Spleen (tissue), 11 donors: ENCODE data around the gene UPK3A. TPM values are rescaled to one million over a fixed set of nuclear protein-coding genes. Genes with fewer than 3 reads are reported as not detected.

Experiments used
- DNase-seq: peaks from one replicate; pipeline ENCODE4 v3.0.0-alpha.2; 2020
- H3K27ac ChIP-seq, 8 donors: fragments of 200-600 bp; sonication (generic) in 7 of 8; 1 replicate in 4 of 8; 2 replicates in 4 of 8; pipeline versions ENCODE4 v1.5.0 to v1.8.0; 2016 to 2021; ENCODE audit warnings: inconsistent platforms in 4 of 8, mild to moderate bottlenecking in 4 of 8, moderate library complexity in 1 of 8
- H3K27me3 ChIP-seq, 7 donors: fragments of 200-600 bp; sonication (generic) in 6 of 7; replicated peaks in 1 of 7; 1 replicate in 4 of 7; 2 replicates in 3 of 7; pipeline versions ENCODE4 v1.5.0 to v1.8.0; 2016 to 2021; ENCODE audit warnings: inconsistent platforms in 3 of 7, mild to moderate bottlenecking in 1 of 7
- H3K36me3 ChIP-seq, 6 donors: fragments of 200-600 bp; sonication (generic) in 5 of 6; 1 replicate in 4 of 6; 2 replicates in 2 of 6; pipeline versions ENCODE4 v1.5.0 to v1.8.0; 2016 to 2021; ENCODE audit warnings: inconsistent platforms in 2 of 6
- H3K4me1 ChIP-seq, 6 donors: fragments of 200-600 bp; sonication (generic) in 5 of 6; 1 replicate in 3 of 6; 2 replicates in 3 of 6; pipeline versions ENCODE4 v1.5.0 to v1.8.0; 2016 to 2021; ENCODE audit warnings: inconsistent platforms in 3 of 6
- H3K4me3 ChIP-seq, 8 donors: fragments of 200-600 bp; sonication (generic) in 7 of 8; 1 replicate in 4 of 8; 2 replicates in 4 of 8; pipeline versions ENCODE4 v1.5.0 to v1.8.0; 2016 to 2021; ENCODE audit warnings: inconsistent platforms in 4 of 8, mild to moderate bottlenecking in 4 of 8, moderate library complexity in 2 of 8
- H3K9me3 ChIP-seq, 8 donors: fragments of 200-600 bp; sonication (generic) in 7 of 8; 1 replicate in 4 of 8; 2 replicates in 4 of 8; pipeline versions ENCODE4 v1.5.0 to v1.8.0; 2016 to 2021; ENCODE audit warnings: inconsistent platforms in 4 of 8
- CTCF ChIP-seq, 11 experiments: fragments of 200-600 bp in 7 of 11; fragments of 450-650 bp in 4 of 11; sonication (generic) in 4 of 11; IDR thresholded peaks in 8 of 11; conservative IDR thresholded peaks in 3 of 11; 1 replicate in 7 of 11; 2 replicates in 4 of 11; pipeline versions ENCODE4 v1.4.0 to v1.8.0; 2016 to 2021; ENCODE audit warnings: antibody characterized with exemption in 11 of 11, inconsistent platforms in 4 of 11, mild to moderate bottlenecking in 1 of 11
- POLR2A ChIP-seq, 3 donors: fragments of 450-650 bp; IDR thresholded peaks; one replicate each; pipeline ENCODE4 v1.5.1; 2017; ENCODE audit warnings: antibody characterized with exemption in 3 of 3, mild to moderate bottlenecking in 1 of 3
- POLR2AphosphoS5 ChIP-seq, 3 donors: sonication (generic); formaldehyde crosslinking; IDR thresholded peaks; one replicate each; pipeline ENCODE4 v1.5.1; 2017; ENCODE audit warnings: antibody characterized with exemption in 3 of 3
- WGBS, 5 donors: extraction: QIAGEN DNeasy Blood & Tissue Kit in 3 of 5; methylation state at CpG; one replicate each; pipeline versions ENCODE4 v1.1.5 to v1.1.7; 2013 to 2018; 5-methylcytosine and 5-hydroxymethylcytosine counted together
- intact Hi-C: fragments of 100-400 bp; cut with DNase I; formaldehyde crosslinking; loops from one replicate; pipeline ENCODE4 v1.15.0; 2023; ENCODE audit warnings: low total_unique reads
- polyA plus RNA-seq, 3 donors: library from polyadenylated mRNA; stranded (reverse); fragments of 200-250 nt; gene quantifications; one replicate each; pipeline ENCODE4 v1.2.1, GENCODE V29; 2013
- total RNA-seq, 7 donors: library from RNA; depleted of rRNA in 3 of 7; stranded (reverse); fragments of >200 nt in 3 of 7; fragmentation: NEBNext Ultra II Directional in 4 of 7; extraction: Animal tissue kit (Norgen Biotek cat#: 25700) in 4 of 7; gene quantifications; one replicate each; pipeline versions ENCODE4 v1.1.0 to v1.2.1, GENCODE V29; 2016 to 2021
- donor health status: healthy with polysubstance abuse.
- donor health status: DM: no; HTN: no; CAD: no; lungs with moderate emphysema.
- donor health status: DM: no; HTN: no; CAD: no.
- donor health status: Bipolar disorder and iron deficiency.
- donor health status: healthy.
- donor health status: DM: no; HTN: no; CAD: no.
- donor health status: DM: yes; HTN: yes; CAD: no.

Gene UPK3A
- total and polyA plus RNA-seq, 10 donors: 0.35 to 2.7 (median 1.4) TPM; not detected in 5

- no peak overlapping the region for H3K4me3 ChIP-seq
- peak overlapping the region in 1 of 8 donors; percentile 63 for H3K27ac ChIP-seq
- no peaks in the 10 kb centered on the region for H3K9me3 ChIP-seq
- H3K27me3 ChIP-seq: peaks cover 0 to 7% (median 0%) of the 10 kb centered on the region in 7 donors
- intact Hi-C loops: no loop called here
- 77 to 94% (median 93%) methylated on average over 9 of the region's 9 CpGs for WGBS, 5 donors
- no peak for TF ChIP-seq POLR2A (IDR thresholded peaks at IDR 0.05)
- no peak for TF ChIP-seq POLR2AphosphoS5 (IDR thresholded peaks at IDR 0.05)
- TF ChIP-seq CTCF (IDR thresholded peaks at IDR 0.05 in 8 of 11, conservative IDR thresholded peaks at IDR 0.05 in 3 of 11): no peak
- no peaks in the 10 kb centered on the region for H3K36me3 ChIP-seq
- peaks cover 3 to 27% (median 13%) of the 10 kb centered on the region in 6 donors for H3K4me1 ChIP-seq
- DNase-seq: no peak
These were observed 6.6 kb upstream of the UPK3A start for GRCh38 chr22:45278125-45278524.

DNA sequence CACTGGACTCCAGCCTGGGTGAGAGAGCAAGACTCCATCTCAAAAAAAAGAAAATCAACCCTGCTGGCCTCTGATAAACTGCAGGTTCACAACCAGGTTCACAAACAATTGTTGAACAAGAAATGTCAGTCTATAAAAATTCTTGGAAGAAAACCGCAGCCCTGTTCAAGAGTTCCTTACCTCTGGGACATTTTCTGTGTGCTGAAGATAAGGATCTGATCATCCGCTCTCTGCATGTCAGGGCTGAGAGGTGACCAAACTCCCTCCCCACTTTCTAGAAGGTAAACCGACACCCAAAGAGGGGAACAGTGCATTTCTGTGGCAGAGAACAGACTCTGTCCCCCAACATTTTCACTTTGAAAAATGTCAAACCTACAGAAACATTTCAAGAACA is 4.2 kb upstream of the UPK3A start:
- 95 to 99% (median 97%) methylated on average over 3 of the region's 3 CpGs for WGBS, 5 donors
- TF ChIP-seq POLR2AphosphoS5 (IDR thresholded peaks at IDR 0.05): no peak
- no peak for TF ChIP-seq POLR2A (IDR thresholded peaks at IDR 0.05)
- no peak for TF ChIP-seq CTCF (IDR thresholded peaks at IDR 0.05 in 8 of 11, conservative IDR thresholded peaks at IDR 0.05 in 3 of 11)
- Histone ChIP-seq H3K4me1 (peaks cover 7 to 45% (median 26%) of the 10 kb centered on the region in 6 donors), H3K36me3 (no peaks in the 10 kb centered on the region), H3K4me3 (no peak overlapping the region), H3K27ac (peak overlapping the region in 5 of 8 donors; percentile 44 to 72 (median 63)), H3K27me3 (peaks cover 0 to 28% (median 11%) of the 10 kb centered on the region in 7 donors), H3K9me3 (no peaks in the 10 kb centered on the region)
- intact Hi-C loops: no loop called here
- DNase-seq: no peak

DNA sequence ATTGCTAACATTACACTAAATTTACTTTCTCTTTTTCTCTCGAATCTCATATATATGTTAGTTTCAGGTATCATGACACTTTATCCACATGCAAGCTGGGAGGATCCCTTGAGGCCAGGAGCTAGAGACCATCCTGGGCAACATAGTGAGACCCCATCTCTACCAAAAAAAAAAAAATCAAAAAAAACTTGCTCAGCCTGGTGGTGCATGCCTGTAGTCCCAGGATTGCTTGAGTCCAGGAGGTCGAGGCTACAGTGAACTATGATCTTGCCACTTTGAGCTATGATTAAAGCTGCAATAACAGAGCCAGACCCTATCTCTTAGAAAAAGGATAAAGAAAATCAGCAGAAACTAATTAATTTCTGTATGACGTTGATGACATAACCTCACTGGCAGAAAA is 3.7 kb upstream of the UPK3A start:
- WGBS, 5 donors: 77 to 90% (median 85%) methylated on average over 3 of the region's 3 CpGs
- H3K36me3 ChIP-seq: no peaks in the 10 kb centered on the region
- peaks cover 7 to 49% (median 28%) of the 10 kb centered on the region in 6 donors for H3K4me1 ChIP-seq
- TF ChIP-seq POLR2A (IDR thresholded peaks at IDR 0.05): no peak
- no peak for TF ChIP-seq CTCF (IDR thresholded peaks at IDR 0.05 in 8 of 11, conservative IDR thresholded peaks at IDR 0.05 in 3 of 11)
- no peak for TF ChIP-seq POLR2AphosphoS5 (IDR thresholded peaks at IDR 0.05)
- no peak for DNase-seq
- intact Hi-C loops: no loop called here
- H3K9me3 ChIP-seq: no peaks in the 10 kb centered on the region
- no peak overlapping the region for H3K27ac ChIP-seq
- H3K4me3 ChIP-seq: no peak overlapping the region
- H3K27me3 ChIP-seq: peaks cover 0 to 28% (median 11%) of the 10 kb centered on the region in 7 donors

DNA sequence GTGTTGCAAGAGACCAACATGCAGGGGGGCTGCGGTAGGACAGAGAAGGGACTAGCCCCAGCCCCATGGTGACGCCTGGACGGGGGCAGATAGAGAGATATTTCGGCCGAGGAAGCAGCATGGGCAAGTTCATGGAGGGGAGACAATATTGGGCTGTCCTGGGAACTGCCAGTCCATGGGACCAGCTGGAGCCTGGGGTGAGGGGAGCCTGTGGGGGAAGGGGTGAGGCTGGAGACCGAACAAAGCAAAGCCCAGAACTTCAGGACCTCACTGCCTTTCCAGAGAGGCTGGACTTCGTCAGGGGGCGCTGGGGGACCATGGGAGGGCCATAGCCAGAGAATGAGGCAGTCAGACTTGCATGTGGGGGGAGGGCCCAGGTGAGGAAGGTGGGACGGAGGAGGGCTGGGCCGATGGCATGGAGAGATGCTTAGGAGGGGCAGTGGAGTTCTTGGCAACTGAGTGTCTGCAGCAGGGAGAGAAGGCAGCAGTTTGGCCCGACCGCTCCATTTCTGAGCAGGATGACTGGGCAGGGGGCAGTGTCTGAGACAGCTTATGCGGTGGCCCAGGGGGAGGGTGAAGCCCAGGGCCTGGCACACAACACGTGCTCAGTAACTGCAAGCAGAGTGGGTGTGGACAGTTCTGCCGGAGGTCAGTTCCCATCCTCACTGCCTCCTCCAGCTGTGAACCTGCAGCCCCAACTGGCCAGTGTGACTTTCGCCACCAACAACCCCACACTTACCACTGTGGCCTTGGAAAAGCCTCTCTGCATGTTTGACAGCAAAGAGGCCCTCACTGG is 712 bp downstream of the UPK3A start:
- WGBS, 5 donors: 56 to 67% (median 60%) methylated on average over 16 of the region's 16 CpGs
- Histone ChIP-seq H3K9me3 (no peaks in the 10 kb centered on the region), H3K27me3 (peaks cover 0 to 33% (median 11%) of the 10 kb centered on the region in 7 donors), H3K4me1 (peaks cover 4 to 69% (median 30%) of the 10 kb centered on the region in 6 donors), H3K36me3 (no peaks in the 10 kb centered on the region), H3K27ac (peak overlapping the region in 1 of 8 donors; percentile 22), H3K4me3 (peak overlapping the region in 4 of 8 donors; percentile 21 to 60 (median 26))
- DNase-seq: no peak
- intact Hi-C loops: no loop called here
- TF ChIP-seq POLR2A (IDR thresholded peaks at IDR 0.05) (no peak), POLR2AphosphoS5 (IDR thresholded peaks at IDR 0.05) (no peak), CTCF (IDR thresholded peaks at IDR 0.05 in 8 of 11, conservative IDR thresholded peaks at IDR 0.05 in 3 of 11) (no peak)
